NCI-H1417 (cell line): ENCODE results near the gene STARD3.

ENCODE experiments used
- DNase-seq, 3 experiments: peaks; one replicate each; lab custom pipeline; 2025; lab: John Stamatoyannopoulos, UW

The STARD3 gene

DNA sequence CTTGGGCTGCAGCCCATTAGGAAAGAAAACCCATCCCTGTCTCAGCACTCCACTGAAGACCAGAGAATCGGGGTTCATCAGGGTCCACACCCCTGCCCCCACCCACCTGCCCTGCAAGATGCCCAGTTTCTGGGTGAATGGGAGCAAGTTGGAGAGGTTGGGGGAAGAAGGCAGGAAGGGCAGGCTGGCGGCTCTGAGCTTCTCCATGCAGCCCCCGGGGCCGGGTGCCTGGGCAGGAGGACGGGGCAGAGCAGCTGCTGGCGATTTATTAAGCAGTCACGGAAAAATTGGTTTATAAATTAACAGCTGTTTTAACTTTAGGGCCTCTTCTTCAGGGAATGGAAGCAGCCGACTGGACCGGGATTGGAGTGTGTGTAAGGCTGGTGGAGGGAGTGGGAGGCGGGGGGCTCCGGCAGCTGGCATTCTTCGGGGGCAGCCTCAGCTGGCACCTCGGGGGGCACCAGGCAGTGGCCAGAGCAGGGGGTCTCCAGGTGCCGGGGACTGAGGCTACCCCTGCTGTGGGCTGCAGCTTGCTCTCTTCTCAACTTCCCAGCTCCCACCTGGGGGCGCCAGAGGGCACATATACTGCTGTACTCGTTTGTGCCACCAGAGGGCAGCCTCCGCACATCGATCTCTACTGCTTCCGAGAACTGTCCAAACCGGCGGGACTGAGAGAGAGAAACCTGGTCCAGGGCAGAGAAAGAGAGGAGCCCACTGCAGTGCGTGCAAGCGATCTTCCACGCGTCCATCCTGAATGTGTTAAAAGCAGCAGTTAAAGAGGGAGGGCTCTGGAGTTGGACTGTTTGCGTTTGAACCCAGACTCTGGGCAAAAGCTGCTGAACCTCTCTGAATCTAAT lies 15.2 kb upstream of the STARD3 start:
- DNase-seq: peak; percentile 75 to 91 (median 83)

DNA sequence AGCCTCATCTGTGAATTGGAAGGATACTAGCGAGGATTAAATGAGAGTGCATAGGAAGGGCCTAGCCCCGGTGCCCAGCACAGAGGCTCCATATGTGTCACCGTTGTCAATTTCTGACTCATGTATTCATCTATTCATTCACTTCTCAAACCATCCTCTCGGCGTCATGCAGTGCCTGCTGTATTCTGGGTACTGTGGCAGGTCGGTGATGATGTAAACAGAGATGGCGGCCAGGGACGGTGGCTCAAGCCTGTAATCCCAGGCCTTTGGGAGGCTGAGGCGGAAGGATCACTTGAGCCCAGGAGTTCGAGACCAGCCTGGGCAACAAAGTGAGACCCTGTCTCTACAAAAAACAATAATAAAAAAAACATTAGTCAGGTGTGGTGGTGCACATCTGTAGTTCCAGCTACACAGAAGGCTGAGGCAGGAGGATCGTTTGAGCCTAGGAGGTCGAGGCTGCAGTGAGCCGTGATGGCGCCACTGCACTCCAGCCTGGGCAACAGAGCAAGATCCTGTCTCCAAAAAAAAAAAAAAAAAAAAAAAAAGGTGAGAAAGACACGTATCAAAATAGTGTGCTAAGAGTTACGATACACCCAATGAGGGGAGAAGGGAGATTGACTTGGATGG lies 14.5 kb upstream of the STARD3 start:
- DNase-seq: no peak

DNA sequence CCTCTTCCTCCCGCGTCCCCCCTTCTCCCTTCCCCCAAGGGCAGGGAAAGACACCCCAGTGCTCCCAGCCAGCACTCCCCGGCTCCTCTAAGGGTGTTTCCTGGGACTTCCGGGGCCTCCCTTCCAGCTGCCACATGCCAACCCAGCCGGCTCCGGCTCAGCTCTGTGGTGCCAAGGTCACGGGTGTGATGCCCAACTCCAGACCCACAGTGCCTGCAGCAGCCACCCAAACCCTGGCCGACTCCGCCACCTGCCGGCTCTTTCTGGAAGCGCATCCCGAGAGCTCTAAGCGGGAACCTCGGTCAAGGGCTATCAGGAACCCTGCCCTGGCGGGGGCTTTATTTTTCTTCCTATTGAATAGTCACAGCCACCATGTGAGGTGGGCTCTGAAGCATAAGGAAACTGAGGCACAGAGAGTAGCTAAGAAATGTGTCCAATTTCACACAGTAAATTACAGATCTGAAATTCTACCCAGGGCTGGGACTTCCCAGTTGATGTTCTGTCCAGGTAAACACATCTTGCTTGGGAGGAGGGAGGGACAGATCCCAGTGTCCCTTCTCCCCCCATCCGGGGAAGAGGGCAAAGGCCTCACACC lies 13.5 kb upstream of the STARD3 start:
- DNase-seq: peak; percentile 78 to 86 (median 81)

DNA sequence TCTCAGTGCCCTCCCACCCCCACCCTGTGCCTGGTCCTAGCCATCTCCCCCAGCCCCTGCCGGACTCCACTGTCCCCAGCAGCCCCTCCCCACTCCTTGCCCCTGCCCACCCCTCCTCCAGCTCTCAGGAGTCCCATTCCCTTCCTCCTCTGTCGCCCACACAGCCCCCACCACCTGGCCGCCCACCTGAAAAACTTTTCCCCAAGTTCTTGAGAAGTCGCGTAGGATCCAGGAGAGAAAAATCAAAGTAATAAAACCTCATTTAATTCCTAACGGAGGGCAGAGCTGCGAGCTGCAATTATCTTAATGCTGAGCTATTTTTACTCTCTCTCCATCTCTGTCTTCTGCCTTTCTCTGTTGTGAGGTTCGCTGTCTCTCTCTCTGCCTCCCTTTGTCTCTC lies 12.6 kb upstream of the STARD3 start:
- no peak for DNase-seq

DNA sequence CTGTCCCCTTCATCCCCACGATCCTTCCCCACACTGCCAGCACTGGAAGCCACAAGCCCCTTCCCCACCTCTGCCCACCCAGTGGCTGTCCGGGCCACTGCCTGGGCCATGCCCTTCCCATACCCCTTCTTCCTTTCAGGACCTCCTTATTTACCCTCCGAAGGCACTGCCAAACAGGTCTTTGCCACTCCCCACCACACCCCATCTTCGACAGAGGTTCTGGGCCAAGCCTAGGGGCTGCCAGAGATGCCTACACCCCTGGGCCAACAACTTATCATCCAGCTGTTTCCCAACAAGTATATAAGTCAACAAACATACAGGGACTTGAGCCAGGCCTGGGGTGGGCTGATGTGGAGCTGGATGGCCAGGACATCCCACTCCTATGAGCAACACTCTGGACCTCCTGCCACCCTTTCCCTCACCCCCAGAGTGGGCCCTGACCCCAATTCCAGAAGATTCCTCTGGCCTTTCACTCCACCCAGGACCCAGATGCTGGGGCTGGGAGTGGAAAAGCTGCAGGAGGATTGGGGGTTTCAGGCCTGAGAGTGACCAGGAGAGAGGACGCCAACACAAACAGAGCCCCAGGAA lies 11.7 kb upstream of the STARD3 start:
- DNase-seq: no peak

DNA sequence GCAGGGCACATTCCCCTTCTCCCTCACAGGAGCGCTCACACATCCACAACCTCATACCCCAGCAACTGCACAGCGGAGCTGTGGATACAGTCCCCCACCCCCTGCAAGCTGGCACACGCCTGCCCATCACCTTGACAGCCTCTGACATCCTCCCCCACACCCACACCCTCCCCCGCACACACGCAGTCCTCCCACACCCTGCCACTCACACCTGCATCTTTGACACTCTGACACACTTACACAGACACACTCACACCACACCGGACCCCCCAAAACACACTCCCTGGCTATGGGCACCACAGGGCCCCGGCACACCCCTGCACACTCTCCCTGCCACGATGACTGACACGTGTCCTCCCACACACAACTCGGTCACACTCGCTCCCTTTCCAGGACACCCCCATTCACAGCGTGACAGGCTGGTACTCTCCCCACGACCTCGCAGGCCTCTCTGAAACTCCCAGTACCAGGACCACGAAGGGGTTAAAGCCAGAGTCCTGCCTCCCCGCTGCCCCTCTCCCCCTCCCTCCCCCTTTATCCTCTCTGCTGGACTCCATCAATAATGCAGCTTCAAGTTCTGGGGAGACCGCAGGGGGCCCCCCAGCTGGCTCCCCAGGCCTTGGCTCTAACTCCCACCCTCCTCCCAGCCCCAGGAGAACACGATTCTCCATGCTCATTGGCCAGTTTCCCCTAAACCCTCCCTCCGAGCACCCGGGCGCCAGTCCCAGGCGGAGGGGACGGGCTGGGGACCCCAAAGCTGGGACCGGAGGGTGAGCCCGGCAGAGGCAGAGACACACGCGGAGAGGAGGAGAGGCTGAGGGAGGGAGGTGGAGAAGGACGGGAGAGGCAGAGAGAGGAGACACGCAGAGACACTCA lies 10.5 kb upstream of the STARD3 start, which contains the start of gene PPP1R1B:
Gene PPP1R1B (plus strand): TSS at position 782 of the 876 bp plus-strand sequence. CDS start 441 bp downstream, outside the sequence.
- DNase-seq: peak in 2 of 3 experiments; percentile 46 to 67

DNA sequence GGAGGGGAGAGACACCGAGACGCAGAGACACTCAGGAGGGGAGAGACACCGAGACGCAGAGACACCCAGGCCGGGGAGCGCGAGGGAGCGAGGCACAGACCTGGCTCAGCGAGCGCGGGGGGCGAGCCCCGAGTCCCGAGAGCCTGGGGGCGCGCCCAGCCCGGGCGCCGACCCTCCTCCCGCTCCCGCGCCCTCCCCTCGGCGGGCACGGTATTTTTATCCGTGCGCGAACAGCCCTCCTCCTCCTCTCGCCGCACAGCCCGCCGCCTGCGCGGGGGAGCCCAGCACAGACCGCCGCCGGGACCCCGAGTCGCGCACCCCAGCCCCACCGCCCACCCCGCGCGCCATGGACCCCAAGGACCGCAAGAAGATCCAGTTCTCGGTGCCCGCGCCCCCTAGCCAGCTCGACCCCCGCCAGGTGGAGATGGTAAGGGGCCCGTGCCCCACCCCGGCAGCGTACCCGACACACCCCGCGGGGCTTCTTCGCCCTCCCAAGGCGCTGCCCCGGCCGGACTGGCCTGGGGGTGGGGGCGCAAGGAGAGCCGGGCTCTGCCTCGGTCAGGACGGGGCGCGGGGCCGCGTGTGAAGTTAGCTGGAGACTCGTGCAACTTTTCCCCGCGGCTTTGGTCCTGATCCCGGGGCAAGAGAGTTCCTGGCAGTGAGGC lies 9.8 kb upstream of the STARD3 start:
- DNase-seq: peak in 1 of 3 experiments; percentile 29

DNA sequence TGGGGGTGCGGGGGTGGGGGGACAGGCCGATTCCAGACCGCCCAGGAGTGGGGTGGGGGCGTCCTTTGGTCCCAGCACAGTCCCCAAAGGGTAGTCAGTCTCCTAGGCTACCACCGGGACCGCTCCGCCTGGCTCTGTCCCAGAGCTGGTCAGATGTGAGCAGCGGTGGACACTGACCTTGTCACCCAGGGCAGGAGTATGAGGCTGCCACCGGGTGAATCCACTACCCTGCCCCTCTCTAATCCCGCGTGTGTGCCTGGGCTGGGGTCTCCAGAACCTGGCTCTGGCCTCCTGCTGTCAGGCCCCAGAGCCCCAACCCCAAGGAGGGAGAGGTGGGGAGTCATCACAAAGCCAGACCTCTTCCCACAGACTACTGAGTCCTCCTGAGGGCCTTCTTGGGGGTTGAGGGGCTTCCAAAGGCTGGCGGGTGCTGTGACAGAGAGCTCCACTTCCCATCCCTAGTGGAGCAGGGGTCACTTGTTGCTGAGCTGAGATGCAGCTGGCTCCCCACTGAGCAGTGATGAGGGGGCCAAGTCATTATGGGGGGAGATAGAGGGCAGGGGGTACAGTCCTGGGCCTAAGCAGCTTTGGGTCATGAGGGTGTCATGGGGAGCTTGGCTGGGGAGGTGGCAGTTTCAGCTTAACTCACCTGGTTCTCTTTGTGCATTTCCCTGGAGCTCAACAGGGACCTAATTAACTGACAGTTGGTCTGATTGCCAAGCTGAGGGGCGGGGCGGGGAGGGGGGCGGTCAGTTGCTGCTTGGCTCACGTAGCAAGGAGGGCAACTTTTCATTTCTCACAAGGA lies 9.0 kb upstream of the STARD3 start:
- DNase-seq: peak; percentile 11 to 77 (median 69)

DNA sequence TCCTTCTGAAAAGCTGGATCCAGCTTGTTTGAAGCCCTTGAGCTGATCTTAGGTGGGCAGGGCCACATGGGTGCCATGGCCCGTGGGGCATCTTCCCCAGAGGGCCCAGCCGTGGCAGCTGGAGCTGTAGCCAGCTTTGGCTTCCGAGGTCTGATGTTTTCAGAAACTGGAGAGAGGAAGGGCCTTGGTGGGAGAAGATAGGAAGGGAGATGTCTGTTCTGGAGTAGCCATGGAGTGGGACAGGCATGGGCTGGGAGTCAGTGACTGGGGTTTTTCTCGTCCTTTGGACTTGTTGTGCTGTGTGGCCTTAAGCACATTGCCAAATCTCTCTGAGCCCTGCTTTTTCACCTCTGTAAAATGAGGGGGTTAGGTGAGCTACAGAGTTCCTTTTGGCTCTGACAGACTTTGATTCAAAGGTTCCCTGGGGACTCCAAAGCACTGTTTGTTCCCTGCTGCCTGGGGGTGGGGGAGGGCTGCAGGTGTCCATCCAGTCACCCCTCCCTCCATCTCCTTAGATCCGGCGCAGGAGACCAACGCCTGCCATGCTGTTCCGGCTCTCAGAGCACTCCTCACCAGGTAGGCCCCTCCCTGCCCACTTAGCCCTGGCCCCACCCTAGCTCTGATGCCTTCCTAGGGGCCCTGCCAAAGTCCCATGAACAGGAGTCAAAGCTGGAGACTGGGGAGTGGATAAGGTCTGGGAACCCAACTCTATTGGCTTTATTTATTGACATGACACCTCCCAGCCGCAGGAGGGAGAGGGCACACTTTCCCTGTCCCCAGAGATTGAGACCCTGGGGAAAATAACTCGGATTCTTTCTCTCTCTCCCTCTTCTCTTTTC lies 8.1 kb upstream of the STARD3 start:
- DNase-seq: peak; percentile 45 to 78 (median 54)

DNA sequence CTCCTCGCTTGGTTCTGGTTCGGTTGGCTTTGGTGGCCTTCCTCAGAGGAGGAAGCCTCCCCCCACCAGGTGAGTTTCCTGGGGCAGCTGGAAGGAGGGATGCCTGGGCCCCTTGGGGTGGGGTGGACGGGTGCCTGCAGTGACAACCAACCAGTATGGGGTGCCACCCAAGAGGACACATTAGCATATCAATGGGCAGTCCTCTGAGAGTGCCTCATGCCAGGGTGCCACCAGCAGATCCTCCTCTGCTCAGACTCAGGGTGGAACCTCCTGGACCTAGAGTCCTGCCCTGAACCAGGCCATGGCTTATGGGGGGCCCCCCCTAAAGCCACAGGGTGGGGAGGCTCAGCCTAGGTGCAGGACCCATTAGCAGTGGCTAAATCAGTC lies 7.5 kb upstream of the STARD3 start:
- DNase-seq: no peak

DNA sequence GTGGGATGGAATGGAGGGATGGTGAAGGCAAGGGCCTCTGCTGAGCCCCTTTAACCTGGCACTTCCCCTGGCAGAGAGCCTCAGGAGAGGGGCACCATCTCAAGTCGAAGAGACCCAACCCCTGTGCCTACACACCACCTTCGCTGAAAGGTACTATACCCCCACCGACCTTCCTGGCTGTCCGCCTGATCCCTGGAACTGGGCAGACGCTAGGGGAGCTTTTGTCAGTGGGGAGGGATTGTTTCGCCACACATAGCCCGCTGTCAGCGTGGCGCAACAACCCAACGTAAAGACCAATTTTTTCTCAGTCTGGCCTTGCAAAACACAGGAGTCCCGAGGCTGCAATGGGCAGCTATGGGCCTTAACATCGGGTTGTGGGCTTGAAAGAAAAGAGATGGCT lies 7.0 kb upstream of the STARD3 start:
- DNase-seq: no peak

DNA sequence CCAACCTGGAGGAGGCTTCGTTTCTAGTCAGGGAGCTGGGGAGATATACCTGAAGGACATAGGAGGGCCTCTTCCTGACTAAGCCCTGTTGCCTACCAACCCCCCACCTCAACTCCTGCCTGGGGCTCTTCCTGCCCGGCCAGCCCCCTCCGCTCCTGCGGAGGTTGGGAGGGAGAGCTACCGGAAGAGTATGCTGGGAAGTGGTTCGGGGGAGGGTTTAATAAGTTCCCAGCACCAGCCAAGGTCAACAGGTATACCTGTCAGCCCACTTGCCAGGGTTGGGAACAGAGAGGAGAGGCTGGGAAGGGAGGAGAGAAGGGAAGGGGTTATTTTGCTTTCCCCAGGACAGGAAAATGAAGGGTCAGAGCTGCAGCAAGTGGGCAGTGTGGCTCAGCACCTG lies 5.5 kb upstream of the STARD3 start:
- peak in 2 of 3 experiments; percentile 58 to 74 for DNase-seq

DNA sequence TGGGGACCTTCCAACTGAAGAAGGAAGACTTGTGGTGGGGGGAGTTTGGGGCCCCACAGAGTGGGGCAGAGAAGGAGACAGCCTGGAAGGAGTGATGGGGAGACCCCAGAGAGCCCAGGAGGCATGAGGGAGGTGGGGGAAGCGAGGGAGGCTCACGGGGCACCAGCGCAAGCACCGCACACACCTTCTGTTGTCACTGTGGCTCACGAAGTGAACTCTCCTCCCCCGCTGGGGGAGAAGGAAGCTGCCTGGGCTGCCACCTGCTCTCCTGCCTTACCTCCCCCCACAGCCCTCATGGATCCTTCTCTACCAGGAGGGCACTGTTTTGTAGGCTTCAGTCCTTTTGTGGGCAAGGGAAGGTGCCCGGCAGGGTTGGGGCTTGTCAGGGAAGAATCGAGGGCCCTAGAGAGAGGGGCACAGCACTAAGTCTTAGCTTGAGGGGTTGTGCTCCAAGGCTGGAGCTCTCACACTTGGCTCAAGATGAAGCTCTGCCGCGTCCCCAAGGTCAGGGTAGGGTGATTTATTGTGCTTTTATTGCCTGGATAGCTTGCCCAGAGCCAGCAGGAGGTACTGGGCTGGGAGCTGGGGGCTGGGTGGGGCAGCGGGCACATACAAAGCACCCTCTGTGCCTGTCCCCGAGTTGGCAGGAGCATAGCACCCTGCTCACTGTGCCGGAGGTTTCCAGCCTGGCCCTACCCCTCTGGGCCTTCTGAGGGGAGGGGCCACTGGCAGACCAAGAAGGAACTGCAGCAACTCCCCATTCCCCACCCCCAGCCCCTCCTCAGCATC lies 4.6 kb upstream of the STARD3 start:
- peak; percentile 14 to 86 (median 74) for DNase-seq

DNA sequence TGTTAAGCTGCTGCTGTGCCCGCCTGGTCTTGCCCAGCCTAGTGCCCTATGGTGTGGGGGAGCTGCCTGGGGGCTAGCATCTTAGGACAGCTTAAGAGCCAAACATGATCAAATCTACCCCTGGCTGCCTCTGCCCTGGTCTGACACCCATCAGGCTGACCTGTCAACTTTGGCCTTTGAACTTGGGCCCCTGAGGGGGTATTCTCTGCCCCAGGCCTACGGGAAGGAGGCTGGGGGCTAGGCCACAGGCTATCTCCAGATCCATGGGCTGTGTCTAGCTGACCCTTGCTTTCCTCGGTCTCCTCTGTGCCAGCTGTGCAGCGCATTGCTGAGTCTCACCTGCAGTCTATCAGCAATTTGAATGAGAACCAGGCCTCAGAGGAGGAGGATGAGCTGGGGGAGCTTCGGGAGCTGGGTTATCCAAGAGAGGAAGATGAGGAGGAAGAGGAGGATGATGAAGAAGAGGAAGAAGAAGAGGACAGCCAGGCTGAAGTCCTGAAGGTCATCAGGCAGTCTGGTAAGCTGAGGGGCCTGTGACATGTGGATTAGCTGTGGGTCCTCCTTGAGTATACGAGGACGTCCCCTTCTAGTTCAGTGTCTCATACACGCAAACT lies 3.3 kb upstream of the STARD3 start:
- no peak for DNase-seq

DNA sequence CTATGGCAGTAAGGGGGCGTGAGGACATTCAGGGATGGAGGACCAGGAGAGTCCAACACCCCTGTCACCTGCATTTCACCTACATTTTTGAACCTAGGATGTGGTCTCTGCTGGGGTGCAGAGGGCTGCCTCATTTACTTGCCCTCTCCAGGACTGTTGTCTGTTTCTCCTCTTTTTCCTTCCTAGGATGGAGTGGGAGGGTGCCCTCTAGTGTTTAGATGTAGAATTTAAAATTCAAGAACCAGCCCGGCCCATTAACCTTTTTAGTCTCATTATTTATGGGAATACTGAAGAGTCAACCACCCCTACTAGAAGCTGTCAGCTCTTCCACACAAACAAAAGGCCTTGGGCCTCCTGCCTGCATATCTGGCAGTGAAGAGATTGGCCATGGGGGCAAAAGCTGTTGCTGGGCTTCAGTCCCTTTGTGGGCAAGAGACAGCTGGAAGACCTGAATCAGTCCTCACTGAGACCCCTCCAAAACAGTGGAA lies 2.5 kb upstream of the STARD3 start:
- peak; percentile 28 to 71 (median 41) for DNase-seq

DNA sequence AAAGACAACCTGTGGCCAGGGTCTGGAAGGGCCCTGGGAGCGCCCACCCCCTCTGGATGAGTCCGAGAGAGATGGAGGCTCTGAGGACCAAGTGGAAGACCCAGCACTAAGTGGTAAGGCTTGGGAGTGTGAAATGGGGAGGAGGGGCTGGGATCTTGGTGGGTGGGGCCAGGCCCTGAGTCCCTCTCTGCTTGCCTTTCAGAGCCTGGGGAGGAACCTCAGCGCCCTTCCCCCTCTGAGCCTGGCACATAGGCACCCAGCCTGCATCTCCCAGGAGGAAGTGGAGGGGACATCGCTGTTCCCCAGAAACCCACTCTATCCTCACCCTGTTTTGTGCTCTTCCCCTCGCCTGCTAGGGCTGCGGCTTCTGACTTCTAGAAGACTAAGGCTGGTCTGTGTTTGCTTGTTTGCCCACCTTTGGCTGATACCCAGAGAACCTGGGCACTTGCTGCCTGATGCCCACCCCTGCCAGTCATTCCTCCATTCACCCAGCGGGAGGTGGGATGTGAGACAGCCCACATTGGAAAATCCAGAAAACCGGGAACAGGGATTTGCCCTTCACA lies 1.2 kb upstream of the STARD3 start:
- no peak for DNase-seq

DNA sequence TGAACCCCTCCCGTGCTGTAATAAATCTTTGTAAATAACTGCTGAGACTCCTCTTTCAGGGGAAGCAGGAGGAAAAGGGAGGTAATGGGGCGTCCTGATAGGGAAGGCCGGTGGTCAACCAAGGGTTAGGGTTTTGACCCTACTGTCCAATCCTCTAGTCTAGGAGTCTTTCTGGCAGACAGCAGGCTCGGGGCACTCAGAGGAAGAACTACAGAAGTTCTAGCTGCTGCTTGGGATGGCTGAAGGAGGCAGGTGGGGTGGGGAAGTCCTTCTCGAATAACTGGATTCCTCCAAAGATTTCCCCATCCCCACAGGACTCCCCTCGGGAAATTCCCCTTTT lies 387 bp upstream of the STARD3 start:
- no peak for DNase-seq

DNA sequence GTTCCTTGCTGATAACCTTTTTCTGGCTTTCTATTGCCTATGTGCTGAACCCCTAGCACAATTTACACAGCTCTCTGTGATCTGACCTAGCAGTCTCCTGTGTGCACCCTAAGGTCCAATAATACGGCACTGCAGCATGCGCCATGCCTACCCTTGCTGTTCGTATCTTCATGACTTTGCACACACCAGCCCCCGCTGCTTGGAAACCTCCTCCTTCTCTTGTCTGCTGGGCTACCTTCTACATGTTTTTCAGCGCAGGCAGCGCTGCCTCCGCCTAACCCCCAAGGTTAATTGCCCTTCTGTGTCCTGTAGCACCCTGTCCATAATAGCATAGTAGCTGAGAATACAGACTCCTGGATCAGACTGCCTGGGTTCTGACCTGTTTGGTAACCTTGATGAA lies 1.4 kb downstream of the STARD3 start:
- DNase-seq: no peak
